NCI-H2107 treated with DMSO at 0.1 percent for 48 hours (cell line): ENCODE data around the gene TTLL8.

Source experiments
- DNase-seq: peaks from one replicate; lab custom pipeline; 2025; ENCODE audit not compliant: unreplicated experiment; lab: John Stamatoyannopoulos, UW

TTLL8 gene

GRCh38 chr22:49969751-49970527, 88.2 kb downstream of the TTLL8 start:
- DNase-seq = no peak

DNA sequence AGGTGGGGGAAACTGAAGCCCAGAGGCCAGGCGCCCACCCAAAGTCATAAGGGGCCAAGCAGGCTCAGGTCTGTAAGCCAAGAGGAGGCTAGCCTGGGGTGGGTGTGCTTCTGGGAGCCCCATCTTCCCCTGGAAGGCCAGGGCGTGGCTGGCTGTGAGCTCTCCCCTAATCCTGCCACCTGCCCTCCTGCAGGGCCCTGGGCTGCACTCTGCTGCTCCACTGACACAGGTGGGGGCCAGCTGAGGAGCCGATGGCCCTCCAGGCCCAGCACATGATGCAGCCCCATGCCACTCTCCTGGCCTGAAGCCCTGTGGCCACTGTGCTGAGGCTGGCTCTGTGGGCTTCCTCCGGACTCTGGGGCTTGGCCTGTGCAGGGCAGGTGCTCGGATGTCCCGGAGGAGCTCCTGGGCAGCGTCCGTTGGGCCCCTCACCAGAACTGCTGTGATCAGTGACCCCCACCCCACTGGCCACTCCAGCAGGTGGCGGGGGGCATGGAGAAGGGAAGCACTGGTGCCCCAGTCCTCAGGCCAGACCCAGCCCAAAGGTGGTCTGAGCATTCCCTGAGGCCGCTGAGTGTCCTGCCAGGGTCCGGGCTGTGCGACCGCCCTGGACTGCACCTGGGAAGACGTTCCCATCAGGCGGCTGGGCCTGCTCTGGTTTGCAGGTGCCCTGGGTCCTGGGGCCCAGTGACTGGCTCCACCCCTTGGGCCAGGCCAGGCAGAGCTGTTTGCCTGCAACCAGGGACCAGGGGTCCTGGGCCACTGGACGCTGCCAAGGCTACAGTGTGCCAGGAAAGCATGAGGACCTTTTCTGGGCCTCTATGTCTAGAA, 89.1 kb downstream of the TTLL8 start:
- no peak for DNase-seq
